Neural cell (in vitro differentiated cells): Measurements from ENCODE around the gene NDUFS3.
"Not testable (repeated sequence)": the region's sequence is repeated elsewhere in the genome, so short reads cannot be mapped to it uniquely, and the experiment has no call there.

Experiments used
- EP300 ChIP-seq: fragments of 450-650 bp; conservative IDR thresholded peaks from 2 replicates; pipeline ENCODE4 v1.6.1; 2014; ENCODE audit warnings: antibody characterized with exemption, mild to moderate bottlenecking, moderate library complexity; ENCODE audit not compliant: poor library complexity, severe bottlenecking
- EZH2 ChIP-seq: fragments of 200-600, 300-800 bp; shearing (Covaris generic), sonication (generic); IDR thresholded peaks from 2 replicates; pipeline ENCODE4 v1.6.1; 2014; ENCODE audit warnings: antibody characterized with exemption, low read length, borderline replicate concordance, mild to moderate bottlenecking; ENCODE audit not compliant: insufficient read depth, poor library complexity, severe bottlenecking
- POLR2AphosphoS5 ChIP-seq: IDR thresholded peaks from 2 replicates; pipeline ENCODE4 v1.6.1; 2012
- TF ChIP-seq, protein P1 (sequence below): fragments of 450-650 bp; IDR thresholded peaks from 2 replicates; pipeline ENCODE4 v1.5.1; 2014; ENCODE audit warnings: antibody characterized with exemption, mild to moderate bottlenecking, moderate library complexity; ENCODE audit not compliant: poor library complexity, severe bottlenecking

DNA sequence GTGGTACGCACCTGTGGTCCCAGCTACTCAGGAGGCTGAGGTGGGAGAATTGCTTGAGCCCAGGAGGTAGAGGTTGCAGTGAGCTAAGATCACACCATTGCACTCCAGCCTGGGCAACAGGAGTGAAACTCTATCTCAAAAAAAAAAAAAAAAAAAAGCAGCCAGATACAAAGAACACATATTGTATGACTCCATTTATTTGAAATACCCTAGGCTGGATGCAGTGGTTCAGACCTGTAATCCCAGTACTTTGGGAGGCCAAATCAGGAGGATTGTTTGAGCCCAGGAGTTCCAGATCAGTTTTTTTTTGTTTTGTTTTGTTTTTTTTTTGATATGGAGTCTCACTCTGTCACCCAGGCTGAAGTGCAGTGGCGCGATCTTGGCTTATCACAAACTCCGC, 16.5 kb upstream of the NDUFS3 start:
- TF ChIP-seq, protein P1, sequence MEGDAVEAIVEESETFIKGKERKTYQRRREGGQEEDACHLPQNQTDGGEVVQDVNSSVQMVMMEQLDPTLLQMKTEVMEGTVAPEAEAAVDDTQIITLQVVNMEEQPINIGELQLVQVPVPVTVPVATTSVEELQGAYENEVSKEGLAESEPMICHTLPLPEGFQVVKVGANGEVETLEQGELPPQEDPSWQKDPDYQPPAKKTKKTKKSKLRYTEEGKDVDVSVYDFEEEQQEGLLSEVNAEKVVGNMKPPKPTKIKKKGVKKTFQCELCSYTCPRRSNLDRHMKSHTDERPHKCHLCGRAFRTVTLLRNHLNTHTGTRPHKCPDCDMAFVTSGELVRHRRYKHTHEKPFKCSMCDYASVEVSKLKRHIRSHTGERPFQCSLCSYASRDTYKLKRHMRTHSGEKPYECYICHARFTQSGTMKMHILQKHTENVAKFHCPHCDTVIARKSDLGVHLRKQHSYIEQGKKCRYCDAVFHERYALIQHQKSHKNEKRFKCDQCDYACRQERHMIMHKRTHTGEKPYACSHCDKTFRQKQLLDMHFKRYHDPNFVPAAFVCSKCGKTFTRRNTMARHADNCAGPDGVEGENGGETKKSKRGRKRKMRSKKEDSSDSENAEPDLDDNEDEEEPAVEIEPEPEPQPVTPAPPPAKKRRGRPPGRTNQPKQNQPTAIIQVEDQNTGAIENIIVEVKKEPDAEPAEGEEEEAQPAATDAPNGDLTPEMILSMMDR: not testable (repeated sequence)
- not testable (repeated sequence) for TF ChIP-seq EP300, EZH2, POLR2AphosphoS5
